VCaP (cell line): Measurements from ENCODE around the gene DGKH.

Experiments used
- H3K27ac ChIP-seq: fragments of 450-650 bp; 2 replicates; pipeline ENCODE4 v1.5.1; 2017
- CTCF ChIP-seq: fragments of 450-650 bp; conservative IDR thresholded peaks from 2 replicates; pipeline ENCODE4 v1.5.1; 2017; ENCODE audit warnings: mild to moderate bottlenecking, moderate library complexity

The DGKH gene

GRCh38 chr13:42054798-42055499, 6.5 kb downstream of the DGKH start:
- no peak overlapping the region for H3K27ac ChIP-seq
- no peak for TF ChIP-seq CTCF

- TF ChIP-seq CTCF = no peak
Observed at GRCh38 chr13:42055500-42056085, 7.1 kb downstream of the DGKH start.

GRCh38 chr13:42056146-42056545, 7.7 kb downstream of the DGKH start:
- no peak overlapping the region for H3K27ac ChIP-seq
- no peak for TF ChIP-seq CTCF

More at GRCh38 chr13:42055500-42056085, 7.1 kb downstream of the DGKH start:
- H3K27ac ChIP-seq = no peak overlapping the region

- TF ChIP-seq CTCF = no peak
- H3K27ac ChIP-seq = no peak overlapping the region
Observed at GRCh38 chr13:42056583-42056982, 8.1 kb downstream of the DGKH start.

GRCh38 chr13:42057918-42058530, 9.6 kb downstream of the DGKH start:
- no peak overlapping the region for H3K27ac ChIP-seq
- TF ChIP-seq CTCF = no peak

GRCh38 chr13:42061943-42062342, 13.5 kb downstream of the DGKH start:
- TF ChIP-seq CTCF = no peak
- no peak overlapping the region for H3K27ac ChIP-seq

- no peak overlapping the region for H3K27ac ChIP-seq
- no peak for TF ChIP-seq CTCF
Observed at GRCh38 chr13:42063105-42063504, 14.7 kb downstream of the DGKH start.
